ENCODE data around the gene SPHKAP.

The SPHKAP gene

GRCh38 chr2:228167290-228167689 is 14.2 kb downstream of the SPHKAP start:
- no peak for DNase-seq (ENCODE audit: low read depth)
- no peak for TF ChIP-seq CTCF (IDR thresholded peaks at IDR 0.05; ENCODE audit: low read depth, low read length, missing control alignments)
- H3K4me3 ChIP-seq (ENCODE audit: low read depth, low read length), result no peak overlapping the region

GRCh38 chr2:228164718-228165117 is 16.8 kb downstream of the SPHKAP start:
- no peak for DNase-seq (ENCODE audit: low read depth)
- no peak overlapping the region for H3K4me3 ChIP-seq (ENCODE audit: low read depth, low read length)
- no peak for TF ChIP-seq CTCF (IDR thresholded peaks at IDR 0.05; ENCODE audit: low read depth, low read length, missing control alignments)

GRCh38 chr2:228157841-228158240 is 23.6 kb downstream of the SPHKAP start:
- TF ChIP-seq CTCF (IDR thresholded peaks at IDR 0.05; ENCODE audit: low read depth, low read length, missing control alignments), result no peak

GRCh38 chr2:228144961-228145360 is 36.5 kb downstream of the SPHKAP start:
- no peak overlapping the region for H3K4me3 ChIP-seq (ENCODE audit: low read depth, low read length)
- no peak for DNase-seq (ENCODE audit: low read depth)
- TF ChIP-seq CTCF (IDR thresholded peaks at IDR 0.05; ENCODE audit: low read depth, low read length, missing control alignments), result no peak

More at GRCh38 chr2:228157841-228158240, 23.6 kb downstream of the SPHKAP start:
- no peak for DNase-seq (ENCODE audit: low read depth)
- H3K4me3 ChIP-seq (ENCODE audit: low read depth, low read length), result no peak overlapping the region

- no peak overlapping the region for H3K4me3 ChIP-seq (ENCODE audit: low read depth, low read length)
- TF ChIP-seq CTCF (IDR thresholded peaks at IDR 0.05; ENCODE audit: low read depth, low read length, missing control alignments), result no peak
- peak; percentile 13 for DNase-seq (ENCODE audit: low read depth)
Observed at GRCh38 chr2:228140934-228141528, 40.5 kb downstream of the SPHKAP start.

- H3K4me3 ChIP-seq (ENCODE audit: low read depth, low read length), result no peak overlapping the region
- TF ChIP-seq CTCF (IDR thresholded peaks at IDR 0.05; ENCODE audit: low read depth, low read length, missing control alignments), result no peak
- DNase-seq (ENCODE audit: low read depth), result no peak
Observed at GRCh38 chr2:228136027-228136426, 45.5 kb downstream of the SPHKAP start.

- no peak for DNase-seq (ENCODE audit: low read depth)
- TF ChIP-seq CTCF (IDR thresholded peaks at IDR 0.05; ENCODE audit: low read depth, low read length, missing control alignments), result no peak
- H3K4me3 ChIP-seq (ENCODE audit: low read depth, low read length), result no peak overlapping the region
Observed at GRCh38 chr2:228135300-228135699, 46.2 kb downstream of the SPHKAP start.

Measured in GM12864 (cell line).